ENCODE results near the gene TTC28. TPM values are rescaled to one million over a fixed set of nuclear protein-coding genes. Genes with fewer than 3 reads are reported as not detected.

The TTC28 gene
- total RNA-seq, 1 experiment from 2014 or later, result 0.12 TPM

GRCh38 chr22:28207281-28208030, 472.2 kb downstream of the TTC28 start:
- no peaks in the 10 kb centered on the region for H3K79me2 ChIP-seq (ENCODE audit: insufficient read depth, low read length)
- peaks cover 48% of the 10 kb centered on the region for H3K27me3 ChIP-seq (ENCODE audit: insufficient read depth, low read length)
- TF ChIP-seq YY1 (IDR thresholded peaks at IDR 0.05; ENCODE audit: extremely low read depth, insufficient replicate concordance, low read depth, low read length), result no peak
- TF ChIP-seq, protein P1, sequence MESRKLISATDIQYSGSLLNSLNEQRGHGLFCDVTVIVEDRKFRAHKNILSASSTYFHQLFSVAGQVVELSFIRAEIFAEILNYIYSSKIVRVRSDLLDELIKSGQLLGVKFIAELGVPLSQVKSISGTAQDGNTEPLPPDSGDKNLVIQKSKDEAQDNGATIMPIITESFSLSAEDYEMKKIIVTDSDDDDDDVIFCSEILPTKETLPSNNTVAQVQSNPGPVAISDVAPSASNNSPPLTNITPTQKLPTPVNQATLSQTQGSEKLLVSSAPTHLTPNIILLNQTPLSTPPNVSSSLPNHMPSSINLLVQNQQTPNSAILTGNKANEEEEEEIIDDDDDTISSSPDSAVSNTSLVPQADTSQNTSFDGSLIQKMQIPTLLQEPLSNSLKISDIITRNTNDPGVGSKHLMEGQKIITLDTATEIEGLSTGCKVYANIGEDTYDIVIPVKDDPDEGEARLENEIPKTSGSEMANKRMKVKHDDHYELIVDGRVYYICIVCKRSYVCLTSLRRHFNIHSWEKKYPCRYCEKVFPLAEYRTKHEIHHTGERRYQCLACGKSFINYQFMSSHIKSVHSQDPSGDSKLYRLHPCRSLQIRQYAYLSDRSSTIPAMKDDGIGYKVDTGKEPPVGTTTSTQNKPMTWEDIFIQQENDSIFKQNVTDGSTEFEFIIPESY (IDR thresholded peaks at IDR 0.05; ENCODE audit: extremely low read depth, insufficient replicate concordance, low read length), result no peak
- TF ChIP-seq POLR2A (IDR thresholded peaks at IDR 0.05; ENCODE audit: borderline replicate concordance, extremely low read depth, insufficient read depth, insufficient read length), result no peak
- no peak overlapping the region for H3K4me2 ChIP-seq (ENCODE audit: low read length)
- no peak overlapping the region for H3K27ac ChIP-seq (ENCODE audit: low read depth, low read length)
- ChIA-PET CTCF (no interaction called here), RAD21 (ENCODE audit: low non-redundant PET in 1 of 2, low total read pairs in 2 of 2, uncharacterized antibody in 2 of 2, unreplicated experiment in 2 of 2) (no interaction called here), POLR2A (no interaction called here)
- no peaks in the 10 kb centered on the region for H3K36me3 ChIP-seq (ENCODE audit: control insufficient read depth in 1 of 2, insufficient read depth in 2 of 2, low read length in 2 of 2)
- no peak overlapping the region for H3K9ac ChIP-seq (ENCODE audit: low read length)
- H3K9me2 ChIP-seq (ENCODE audit: insufficient read depth), result no peaks in the 10 kb centered on the region
- no TSS peak for BruUV-seq (replicated peaks)
- no peak overlapping the region for H3K4me3 ChIP-seq (replicated peaks in 1 of 2; ENCODE audit: low read depth in 1 of 2, low read length in 2 of 2)
- no peaks in the 10 kb centered on the region for H3K4me1 ChIP-seq (ENCODE audit: control insufficient read depth in 1 of 2, insufficient read depth in 2 of 2, low read length in 2 of 2)
- intact Hi-C loops (cut with micrococcal nuclease), result no loop called here
- H2AFZ ChIP-seq (ENCODE audit: low read depth, low read length, poor library complexity, severe bottlenecking), result no peak overlapping the region
- H4K20me1 ChIP-seq (ENCODE audit: insufficient read depth), result no peaks in the 10 kb centered on the region; the same call in 1 of the 2 replicates
- no peaks in the 10 kb centered on the region for H3K9me3 ChIP-seq (ENCODE audit: control insufficient read depth in 1 of 2, insufficient read depth in 1 of 2, low read depth in 1 of 2, low read length in 2 of 2)
- no peak for DNase-seq (ENCODE audit: low read depth, low spot score)
- ATAC-seq, result no peak

DNA sequence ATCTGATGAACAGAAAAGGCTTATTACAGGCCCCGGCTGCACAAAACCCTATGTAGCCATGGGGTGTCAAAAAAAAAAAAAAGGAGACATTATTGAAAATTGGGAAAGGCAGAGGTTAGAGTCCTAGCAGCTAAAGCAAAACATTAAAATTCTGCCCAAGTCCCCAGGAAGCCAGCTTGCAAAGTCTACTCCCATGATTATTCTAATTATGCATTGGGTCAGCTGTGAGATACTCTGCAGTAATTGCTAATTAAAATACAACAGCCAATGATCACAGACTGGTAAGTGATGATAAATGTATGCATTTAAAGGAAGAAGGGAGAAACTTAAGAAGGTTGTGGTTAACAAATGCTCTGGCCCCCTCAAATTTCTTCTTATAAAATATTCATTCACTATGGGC, 473.7 kb downstream of the TTC28 start:
- no peak overlapping the region for H2AFZ ChIP-seq (ENCODE audit: low read depth, low read length, poor library complexity, severe bottlenecking)
- H3K9me2 ChIP-seq (ENCODE audit: insufficient read depth), result no peaks in the 10 kb centered on the region
- no peak for ATAC-seq
- no peaks in the 10 kb centered on the region for H3K9me3 ChIP-seq (ENCODE audit: control insufficient read depth in 1 of 2, insufficient read depth in 1 of 2, low read depth in 1 of 2, low read length in 2 of 2)
- H3K4me1 ChIP-seq (ENCODE audit: control insufficient read depth in 1 of 2, insufficient read depth in 2 of 2, low read length in 2 of 2), result no peaks in the 10 kb centered on the region
- H3K36me3 ChIP-seq (ENCODE audit: control insufficient read depth in 1 of 2, insufficient read depth in 2 of 2, low read length in 2 of 2), result no peaks in the 10 kb centered on the region
- no peak overlapping the region for H3K4me2 ChIP-seq (ENCODE audit: low read length)
- RAD21 ChIA-PET (ENCODE audit: low non-redundant PET in 1 of 2, low total read pairs in 2 of 2, uncharacterized antibody in 2 of 2, unreplicated experiment in 2 of 2), result no interaction called here
- peaks cover 58% of the 10 kb centered on the region for H3K27me3 ChIP-seq (ENCODE audit: insufficient read depth, low read length)
- no peaks in the 10 kb centered on the region for H3K79me2 ChIP-seq (ENCODE audit: insufficient read depth, low read length)
- H3K4me3 ChIP-seq (replicated peaks in 1 of 2; ENCODE audit: low read depth in 1 of 2, low read length in 2 of 2), result no peak overlapping the region
- BruUV-seq (replicated peaks), result no TSS peak
- POLR2A ChIA-PET, result no interaction called here
- DNase-seq (ENCODE audit: low read depth, low spot score), result no peak
- H3K9ac ChIP-seq (ENCODE audit: low read length), result no peak overlapping the region
- H4K20me1 ChIP-seq (ENCODE audit: insufficient read depth), result no peaks in the 10 kb centered on the region; the same call in 1 of the 2 replicates
- H3K27ac ChIP-seq (ENCODE audit: low read depth, low read length), result no peak overlapping the region
- CTCF ChIA-PET, result no interaction called here
- intact Hi-C loops (cut with micrococcal nuclease), result no loop called here
- TF ChIP-seq ZFX (IDR thresholded peaks at IDR 0.05) (no peak), YY1 (IDR thresholded peaks at IDR 0.05; ENCODE audit: extremely low read depth, insufficient replicate concordance, low read depth, low read length) (no peak), RAD21 (IDR thresholded peaks at IDR 0.05; ENCODE audit: low read depth) (no peak), SIN3A (IDR thresholded peaks at IDR 0.05; ENCODE audit: low read depth) (no peak), POLR2AphosphoS5 (IDR thresholded peaks at IDR 0.05; ENCODE audit: low read depth, low read length) (no peak), SP1 (IDR thresholded peaks at IDR 0.05; ENCODE audit: low read depth) (no peak), CBX3 (IDR thresholded peaks at IDR 0.05; ENCODE audit: low read depth) (no peak), ZNF274 (IDR thresholded peaks at IDR 0.05; ENCODE audit: low read depth, low read length) (no peak), FOSL1 (IDR thresholded peaks at IDR 0.05; ENCODE audit: low read depth) (no peak)
- TF ChIP-seq, protein P2, sequence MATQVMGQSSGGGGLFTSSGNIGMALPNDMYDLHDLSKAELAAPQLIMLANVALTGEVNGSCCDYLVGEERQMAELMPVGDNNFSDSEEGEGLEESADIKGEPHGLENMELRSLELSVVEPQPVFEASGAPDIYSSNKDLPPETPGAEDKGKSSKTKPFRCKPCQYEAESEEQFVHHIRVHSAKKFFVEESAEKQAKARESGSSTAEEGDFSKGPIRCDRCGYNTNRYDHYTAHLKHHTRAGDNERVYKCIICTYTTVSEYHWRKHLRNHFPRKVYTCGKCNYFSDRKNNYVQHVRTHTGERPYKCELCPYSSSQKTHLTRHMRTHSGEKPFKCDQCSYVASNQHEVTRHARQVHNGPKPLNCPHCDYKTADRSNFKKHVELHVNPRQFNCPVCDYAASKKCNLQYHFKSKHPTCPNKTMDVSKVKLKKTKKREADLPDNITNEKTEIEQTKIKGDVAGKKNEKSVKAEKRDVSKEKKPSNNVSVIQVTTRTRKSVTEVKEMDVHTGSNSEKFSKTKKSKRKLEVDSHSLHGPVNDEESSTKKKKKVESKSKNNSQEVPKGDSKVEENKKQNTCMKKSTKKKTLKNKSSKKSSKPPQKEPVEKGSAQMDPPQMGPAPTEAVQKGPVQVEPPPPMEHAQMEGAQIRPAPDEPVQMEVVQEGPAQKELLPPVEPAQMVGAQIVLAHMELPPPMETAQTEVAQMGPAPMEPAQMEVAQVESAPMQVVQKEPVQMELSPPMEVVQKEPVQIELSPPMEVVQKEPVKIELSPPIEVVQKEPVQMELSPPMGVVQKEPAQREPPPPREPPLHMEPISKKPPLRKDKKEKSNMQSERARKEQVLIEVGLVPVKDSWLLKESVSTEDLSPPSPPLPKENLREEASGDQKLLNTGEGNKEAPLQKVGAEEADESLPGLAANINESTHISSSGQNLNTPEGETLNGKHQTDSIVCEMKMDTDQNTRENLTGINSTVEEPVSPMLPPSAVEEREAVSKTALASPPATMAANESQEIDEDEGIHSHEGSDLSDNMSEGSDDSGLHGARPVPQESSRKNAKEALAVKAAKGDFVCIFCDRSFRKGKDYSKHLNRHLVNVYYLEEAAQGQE (IDR thresholded peaks at IDR 0.05; ENCODE audit: low read depth), result no peak
- TF ChIP-seq, protein P1 (IDR thresholded peaks at IDR 0.05; ENCODE audit: extremely low read depth, insufficient replicate concordance, low read length), result no peak
